ENCODE data around the gene CFAP251. TPM values are rescaled to one million over a fixed set of nuclear protein-coding genes. Genes with fewer than 3 reads are reported as not detected.

The CFAP251 gene
- total and polyA plus RNA-seq, 10 of the 15 experiments (the other 5 are each of a cell fraction or from before 2014, with no cell fraction given): 0.10 to 0.97 (median 0.64) TPM

DNA sequence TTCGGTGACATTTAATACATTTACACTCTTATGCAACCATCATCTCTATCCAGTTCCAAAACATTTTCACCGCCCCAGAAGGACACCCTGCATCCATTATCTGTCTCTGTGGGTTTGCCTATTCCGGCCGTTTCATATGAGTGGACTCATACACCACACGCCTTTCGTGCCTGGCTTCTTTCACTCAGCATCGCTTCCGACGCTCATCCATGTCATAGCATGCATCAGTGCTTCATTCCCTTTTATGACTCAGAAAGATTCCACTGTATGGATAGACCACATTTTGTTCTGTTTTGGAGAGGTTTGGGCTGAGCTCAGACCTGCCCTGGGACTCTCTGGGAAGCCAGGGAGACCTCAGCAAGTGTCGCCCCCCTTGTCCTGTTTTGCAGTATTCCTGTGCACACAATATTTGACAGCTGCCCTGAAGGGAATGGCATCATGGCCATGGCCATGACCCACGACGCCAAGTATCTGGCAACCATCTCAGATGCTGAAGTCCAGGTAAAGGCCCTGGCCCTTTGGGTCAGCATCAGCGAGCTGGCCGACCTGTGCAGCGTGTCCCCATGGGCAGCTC lies 23.8 kb downstream of the CFAP251 start:
- Histone ChIP-seq H3K4me3 (no peak overlapping the region), H3K4me2 (ENCODE audit: control insufficient read depth, insufficient read depth) (no peak overlapping the region), H2AFZ (ENCODE audit: control insufficient read depth, low read depth, low read length) (no peak overlapping the region), H3K4me1 (ENCODE audit: control insufficient read depth, insufficient read depth, low read length) (peaks cover 4% of the 10 kb centered on the region; the same call in 1 of the 2 replicates), H3K27ac (ENCODE audit: control insufficient read depth, insufficient read depth) (no peak overlapping the region), H3K79me2 (ENCODE audit: control insufficient read depth, insufficient read depth, low read length) (no peaks in the 10 kb centered on the region), H3K36me3 (ENCODE audit: control insufficient read depth in 2 of 2, insufficient read depth in 2 of 2, low read length in 1 of 2) (no peaks in the 10 kb centered on the region), H3K27me3 (replicated peaks in 1 of 2; ENCODE audit: control insufficient read depth in 2 of 2, insufficient read depth in 2 of 2, low read length in 1 of 2) (no peaks in the 10 kb centered on the region), H4K20me1 (ENCODE audit: control insufficient read depth, insufficient read depth) (no peaks in the 10 kb centered on the region), H3K9me3 (replicated peaks; ENCODE audit: control insufficient read depth, insufficient read depth, low read length) (no peaks in the 10 kb centered on the region; the same call in 2 of the 3 replicates), H3K9ac (ENCODE audit: control insufficient read depth, insufficient read depth, low read length) (no peak overlapping the region)
- SMC1A ChIA-PET (ENCODE audit: uncharacterized antibody, unreplicated experiment): no interaction called here
- no TSS peak for BruUV-seq (replicated peaks)
- in situ Hi-C loops (cut with MboI): no loop called here
- no peak for FAIRE-seq
- RAD21 ChIA-PET (ENCODE audit: unreplicated experiment): no interaction called here
- CTCF ChIA-PET: no interaction called here
- intact Hi-C loops (cut with micrococcal nuclease; ENCODE audit: unreplicated experiment): no loop called here
- 85% methylated on average over 15 of the region's 15 CpGs for WGBS (ENCODE audit: insufficient coverage, insufficient replicate concordance, low lambda C conversion rate, missing lambda C conversion rate)
- DNase-seq (ENCODE audit: low read depth, low spot score): no peak
- TF ChIP-seq CHD1 (IDR thresholded peaks at IDR 0.05; ENCODE audit: low read depth, low read length) (no peak), NFXL1 (IDR thresholded peaks at IDR 0.05; ENCODE audit: borderline replicate concordance) (no peak), POU2F2 (IDR thresholded peaks at IDR 0.05; ENCODE audit: borderline replicate concordance, low read depth, low read length) (no peak), EP300 (IDR thresholded peaks at IDR 0.05; ENCODE audit: borderline replicate concordance in 1 of 2, control insufficient read depth in 1 of 2, low read depth in 2 of 2, low read length in 2 of 2) (no peak), CHD2 (IDR thresholded peaks at IDR 0.05; ENCODE audit: borderline replicate concordance, low read depth, low read length) (no peak), SMC3 (IDR thresholded peaks at IDR 0.05; ENCODE audit: borderline replicate concordance, low read length) (no peak), MXI1 (IDR thresholded peaks at IDR 0.05; ENCODE audit: low read depth, low read length) (no peak), NR2C2 (IDR thresholded peaks at IDR 0.05; ENCODE audit: borderline replicate concordance, control insufficient read depth, insufficient read length, low read depth) (no peak)
- TF ChIP-seq, protein P1, sequence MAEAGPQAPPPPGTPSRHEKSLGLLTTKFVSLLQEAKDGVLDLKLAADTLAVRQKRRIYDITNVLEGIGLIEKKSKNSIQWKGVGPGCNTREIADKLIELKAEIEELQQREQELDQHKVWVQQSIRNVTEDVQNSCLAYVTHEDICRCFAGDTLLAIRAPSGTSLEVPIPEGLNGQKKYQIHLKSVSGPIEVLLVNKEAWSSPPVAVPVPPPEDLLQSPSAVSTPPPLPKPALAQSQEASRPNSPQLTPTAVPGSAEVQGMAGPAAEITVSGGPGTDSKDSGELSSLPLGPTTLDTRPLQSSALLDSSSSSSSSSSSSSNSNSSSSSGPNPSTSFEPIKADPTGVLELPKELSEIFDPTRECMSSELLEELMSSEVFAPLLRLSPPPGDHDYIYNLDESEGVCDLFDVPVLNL (IDR thresholded peaks at IDR 0.05; ENCODE audit: low read depth, low read length): no peak
- TF ChIP-seq, protein P2, sequence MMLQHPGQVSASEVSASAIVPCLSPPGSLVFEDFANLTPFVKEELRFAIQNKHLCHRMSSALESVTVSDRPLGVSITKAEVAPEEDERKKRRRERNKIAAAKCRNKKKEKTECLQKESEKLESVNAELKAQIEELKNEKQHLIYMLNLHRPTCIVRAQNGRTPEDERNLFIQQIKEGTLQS (IDR thresholded peaks at IDR 0.05; ENCODE audit: borderline replicate concordance, extremely low read depth, low read depth, low read length): no peak
- ATAC-seq: no peak
- POLR2A ChIA-PET: no interaction called here

All from GM12878 (cell line).